Panc1 (cell line): ENCODE measurements around the gene PRKCZ. TPM values are rescaled to one million over a fixed set of nuclear protein-coding genes. Genes with fewer than 3 reads are reported as not detected.

ENCODE experiments used
- ATAC-seq: fragments of 200-7000 bp; cut with Tn5 transposase; 2 replicates; pipeline ENCODE4 v1.9.1; 2020; ENCODE audit warnings: mild to moderate bottlenecking, moderate library complexity
- BruUV-seq: library from RNA; stranded (reverse); fragments of 400-500 nt; replicated peaks from 2 replicates; lab custom pipeline; 2021; lab: Mats Ljungman, UMichigan
- CTCF ChIA-PET: fragments of 300-600 bp; sonication (Branson Sonifier 250); formaldehyde crosslinking; loops from one replicate; lab custom pipeline; 2022; ENCODE audit warnings: antibody characterized with exemption; lab: Charles Lee
- POLR2A ChIA-PET: fragments of 300-600 bp; sonication (Branson Sonifier 250); formaldehyde crosslinking; loops from one replicate; lab custom pipeline; 2022; ENCODE audit warnings: antibody characterized with exemption; lab: Charles Lee
- DNase-seq: peaks from one replicate; pipeline ENCODE4 v3.0.0-alpha.2; 2010; ENCODE audit warnings: low read depth, low spot score
- H3K27ac ChIP-seq: 2 replicates; pipeline ENCODE4 v1.5.1; 2011; ENCODE audit warnings: mild to moderate bottlenecking, low read length, inconsistent platforms
- H3K27me3 ChIP-seq: fragments of 200-500 bp; sonication (Bioruptor generic); 2 replicates; pipeline ENCODE4 v1.6.0; 2014; ENCODE audit warnings: low read length, inconsistent platforms; ENCODE audit not compliant: control insufficient read depth, insufficient read depth
- H3K36me3 ChIP-seq: fragments of 200-500 bp; sonication (Bioruptor generic); 2 replicates; pipeline ENCODE4 v1.5.1; 2014; ENCODE audit warnings: inconsistent platforms, mild to moderate bottlenecking, low read length, moderate library complexity; ENCODE audit not compliant: control insufficient read depth, insufficient read depth
- H3K4me1 ChIP-seq: 2 replicates; pipeline ENCODE4 v1.5.1; 2011; ENCODE audit warnings: inconsistent platforms, mild to moderate bottlenecking, low read length, moderate library complexity; ENCODE audit not compliant: control insufficient read depth, insufficient read depth
- H3K4me3 ChIP-seq, 2 experiments: 2 replicates each; pipeline ENCODE4 v1.5.1; 2011 to 2012; ENCODE audit warnings: low read depth in 2 of 2, low read length in 2 of 2, mild to moderate bottlenecking in 2 of 2, inconsistent platforms in 1 of 2, moderate library complexity in 1 of 2
- H3K9me3 ChIP-seq: fragments of 200-500 bp; sonication (Bioruptor generic); 2 replicates; pipeline ENCODE4 v1.5.1; 2014; ENCODE audit warnings: low read depth, mild to moderate bottlenecking, inconsistent platforms, low read length, moderate library complexity; ENCODE audit not compliant: control insufficient read depth, insufficient read depth
- CTCF ChIP-seq: fragments of 450-650 bp; IDR thresholded peaks from 2 replicates; pipeline ENCODE4 v1.5.1; 2017; ENCODE audit warnings: mild to moderate bottlenecking
- POLR2AphosphoS5 ChIP-seq: IDR thresholded peaks from 2 replicates; pipeline ENCODE4 v1.6.1; 2012; ENCODE audit warnings: mild to moderate bottlenecking, low read depth, low read length, moderate library complexity
- SIN3A ChIP-seq: IDR thresholded peaks from 2 replicates; pipeline ENCODE4 v1.6.1; 2012; ENCODE audit warnings: low read depth, mild to moderate bottlenecking, low read length, moderate library complexity, borderline replicate concordance; ENCODE audit not compliant: insufficient read depth
- TCF7L2 ChIP-seq: IDR thresholded peaks from 2 replicates; pipeline ENCODE4 v1.6.1; 2011; ENCODE audit warnings: mild to moderate bottlenecking, low read depth, low read length, inconsistent platforms
- in situ Hi-C: cut with HindIII; loops from 2 replicates; pipeline ENCODE4 v1.10.0; 2016; ENCODE audit warnings: low sequenced_read_pairs, low pct_unique_long_range_greater_than_20kb
- intact Hi-C: fragments of 100-400 bp; cut with micrococcal nuclease; formaldehyde crosslinking; loops from one replicate; pipeline ENCODE4 v1.10.0; 2022; ENCODE audit not compliant: unreplicated experiment
- total RNA-seq: library from RNA; stranded (reverse); gene quantifications from one replicate; pipeline ENCODE4 v1.2.1, GENCODE V29; 2021; ENCODE audit not compliant: unreplicated experiment
- TF ChIP-seq, protein P1 (sequence below), 2 experiments: IDR thresholded peaks; 2 replicates each; pipeline ENCODE4 v1.6.1; 2011 to 2012; ENCODE audit warnings: low read depth in 2 of 2, control low read depth in 1 of 2, low read length in 1 of 2, mild to moderate bottlenecking in 1 of 2, moderate library complexity in 1 of 2; ENCODE audit not compliant: insufficient read depth in 1 of 2

PRKCZ gene
- total RNA-seq, 1 experiment from 2014 or later, result 26.7 TPM

- in situ Hi-C loops, result no loop called here
- ATAC-seq, result no peak
- POLR2A ChIA-PET, result no interaction called here
- Histone ChIP-seq H3K9me3 (no peaks in the 10 kb centered on the region), H3K27me3 (peaks cover 2% of the 10 kb centered on the region; the same call in 1 of the 2 replicates), H3K4me1 (no peaks in the 10 kb centered on the region), H3K27ac (no peak overlapping the region), H3K36me3 (no peaks in the 10 kb centered on the region), H3K4me3 (no peak overlapping the region)
- TF ChIP-seq POLR2AphosphoS5 (no peak), SIN3A (no peak), TCF7L2 (no peak), CTCF (no peak)
- TF ChIP-seq, protein P1, sequence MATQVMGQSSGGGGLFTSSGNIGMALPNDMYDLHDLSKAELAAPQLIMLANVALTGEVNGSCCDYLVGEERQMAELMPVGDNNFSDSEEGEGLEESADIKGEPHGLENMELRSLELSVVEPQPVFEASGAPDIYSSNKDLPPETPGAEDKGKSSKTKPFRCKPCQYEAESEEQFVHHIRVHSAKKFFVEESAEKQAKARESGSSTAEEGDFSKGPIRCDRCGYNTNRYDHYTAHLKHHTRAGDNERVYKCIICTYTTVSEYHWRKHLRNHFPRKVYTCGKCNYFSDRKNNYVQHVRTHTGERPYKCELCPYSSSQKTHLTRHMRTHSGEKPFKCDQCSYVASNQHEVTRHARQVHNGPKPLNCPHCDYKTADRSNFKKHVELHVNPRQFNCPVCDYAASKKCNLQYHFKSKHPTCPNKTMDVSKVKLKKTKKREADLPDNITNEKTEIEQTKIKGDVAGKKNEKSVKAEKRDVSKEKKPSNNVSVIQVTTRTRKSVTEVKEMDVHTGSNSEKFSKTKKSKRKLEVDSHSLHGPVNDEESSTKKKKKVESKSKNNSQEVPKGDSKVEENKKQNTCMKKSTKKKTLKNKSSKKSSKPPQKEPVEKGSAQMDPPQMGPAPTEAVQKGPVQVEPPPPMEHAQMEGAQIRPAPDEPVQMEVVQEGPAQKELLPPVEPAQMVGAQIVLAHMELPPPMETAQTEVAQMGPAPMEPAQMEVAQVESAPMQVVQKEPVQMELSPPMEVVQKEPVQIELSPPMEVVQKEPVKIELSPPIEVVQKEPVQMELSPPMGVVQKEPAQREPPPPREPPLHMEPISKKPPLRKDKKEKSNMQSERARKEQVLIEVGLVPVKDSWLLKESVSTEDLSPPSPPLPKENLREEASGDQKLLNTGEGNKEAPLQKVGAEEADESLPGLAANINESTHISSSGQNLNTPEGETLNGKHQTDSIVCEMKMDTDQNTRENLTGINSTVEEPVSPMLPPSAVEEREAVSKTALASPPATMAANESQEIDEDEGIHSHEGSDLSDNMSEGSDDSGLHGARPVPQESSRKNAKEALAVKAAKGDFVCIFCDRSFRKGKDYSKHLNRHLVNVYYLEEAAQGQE (IDR thresholded peaks at IDR 0.05; ENCODE audit: insufficient read depth in 1 of 2, low read depth in 2 of 2, low read length in 1 of 2), result no peak
- CTCF ChIA-PET, result interaction anchor here (1.2 kb wide), 1 partner anchor 21 kb away, joined by 7 read pairs; no protein-coding TSS in a partner anchor
- intact Hi-C loops, result no loop called here
- no TSS peak for BruUV-seq
- DNase-seq, result no peak
Observed at GRCh38 chr1:2023187-2023586, 27.0 kb upstream of the PRKCZ start.

DNA sequence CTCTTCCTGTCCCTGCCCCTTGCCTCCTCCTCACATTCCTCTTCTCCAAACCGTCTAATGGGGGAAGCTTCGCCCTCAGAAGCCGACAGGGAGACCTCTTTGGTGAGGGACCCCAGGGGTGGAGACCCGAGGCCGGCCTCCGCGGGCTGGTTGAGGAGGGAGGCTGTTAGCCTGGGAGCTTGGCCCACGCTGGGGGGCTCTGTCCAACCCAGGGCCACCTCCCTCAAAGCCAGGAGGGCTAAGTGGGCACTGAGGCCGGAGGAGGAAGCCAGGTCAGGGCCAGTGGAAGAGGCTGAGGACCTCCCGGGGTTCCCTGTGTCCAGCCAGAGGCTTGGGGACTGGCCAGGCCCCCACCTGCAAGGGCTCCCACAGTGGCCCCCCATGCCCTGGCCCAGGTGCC lies 25.8 kb upstream of the PRKCZ start:
- H3K9me3 ChIP-seq, result no peaks in the 10 kb centered on the region
- H3K27ac ChIP-seq, result no peak overlapping the region
- ChIA-PET POLR2A (no interaction called here), CTCF (interaction anchor here (1.2 kb wide), 1 partner anchor 20 kb away, joined by 7 read pairs; no protein-coding TSS in a partner anchor)
- intact Hi-C loops (no loop called here), in situ Hi-C loops (no loop called here)
- no TSS peak for BruUV-seq
- no peak overlapping the region for H3K4me3 ChIP-seq
- H3K27me3 ChIP-seq, result peaks cover 2% of the 10 kb centered on the region; the same call in 1 of the 2 replicates
- H3K4me1 ChIP-seq, result no peaks in the 10 kb centered on the region
- no peak for ATAC-seq
- no peaks in the 10 kb centered on the region for H3K36me3 ChIP-seq
- DNase-seq, result no peak
- no peak for TF ChIP-seq POLR2AphosphoS5
- TF ChIP-seq, protein P1 (IDR thresholded peaks at IDR 0.05; ENCODE audit: insufficient read depth in 1 of 2, low read depth in 2 of 2, low read length in 1 of 2), result no peak
